Measurements from ENCODE around the gene ENO2.
A peak's percentile ranks its signal among the peaks of the same experiment; 100 is the strongest.

Gene ENO2

GRCh38 chr12:6936636-6937480 is 22.5 kb downstream of the ENO2 start:
- peak; percentile 52 for DNase-seq

- peak; percentile 86 for DNase-seq
Observed at GRCh38 chr12:6937481-6938352, 23.3 kb downstream of the ENO2 start.

- no peak for DNase-seq
Observed at GRCh38 chr12:6938353-6939190, 24.2 kb downstream of the ENO2 start.

- no peak for DNase-seq
Observed at GRCh38 chr12:6939191-6939540, 24.8 kb downstream of the ENO2 start.

GRCh38 chr12:6941267-6941666 is 26.9 kb downstream of the ENO2 start:
- DNase-seq: no peak

GRCh38 chr12:6941782-6942181 is 27.4 kb downstream of the ENO2 start:
- DNase-seq: no peak

- no peak for DNase-seq
Observed at GRCh38 chr12:6942331-6942665, 27.9 kb downstream of the ENO2 start.

GRCh38 chr12:6943389-6943721 is 29.0 kb downstream of the ENO2 start:
- peak; percentile 75 for DNase-seq

- DNase-seq: peak; percentile 60
Observed at GRCh38 chr12:6943722-6944380, 29.5 kb downstream of the ENO2 start, which contains the start of the genes C12orf57 and RNU7-1. TSS of gene C12orf57 (plus strand) at chr12:6944022. CDS start at chr12:6944122, 100 bp downstream. TSS of gene RNU7-1 (plus strand) at chr12:6943816.

GRCh38 chr12:6944381-6945186 is 30.2 kb downstream of the ENO2 start:
- peak; percentile 48 for DNase-seq

- DNase-seq: no peak
Observed at GRCh38 chr12:6945613-6946012, 31.2 kb downstream of the ENO2 start.

GRCh38 chr12:6946033-6946919 is 31.9 kb downstream of the ENO2 start:
- peak; percentile 61 for DNase-seq

GRCh38 chr12:6946920-6947374 is 32.6 kb downstream of the ENO2 start:
- no peak for DNase-seq

GRCh38 chr12:6947615-6948014 is 33.2 kb downstream of the ENO2 start:
- DNase-seq: no peak

GRCh38 chr12:6948873-6949594 is 34.7 kb downstream of the ENO2 start:
- no peak for DNase-seq

GRCh38 chr12:6950401-6950801 is 36.0 kb downstream of the ENO2 start:
- no peak for DNase-seq

GRCh38 chr12:6950811-6951540 is 36.6 kb downstream of the ENO2 start, which contains the start of gene PTPN6:
TSS of gene PTPN6 (plus strand) at chr12:6951356. CDS start at chr12:6951513, 157 bp downstream.
- no peak for DNase-seq

GRCh38 chr12:6951551-6952120 is 37.3 kb downstream of the ENO2 start:
- DNase-seq: no peak
